Measurements from ENCODE around the gene SRGAP3.
"Not testable (repeated sequence)": the region's sequence is repeated elsewhere in the genome, so short reads cannot be mapped to it uniquely, and the experiment has no call there.

The SRGAP3 gene

GRCh38 chr3:9109568-9109914, 139.9 kb downstream of the SRGAP3 start:
- DNase-seq = no peak

DNA sequence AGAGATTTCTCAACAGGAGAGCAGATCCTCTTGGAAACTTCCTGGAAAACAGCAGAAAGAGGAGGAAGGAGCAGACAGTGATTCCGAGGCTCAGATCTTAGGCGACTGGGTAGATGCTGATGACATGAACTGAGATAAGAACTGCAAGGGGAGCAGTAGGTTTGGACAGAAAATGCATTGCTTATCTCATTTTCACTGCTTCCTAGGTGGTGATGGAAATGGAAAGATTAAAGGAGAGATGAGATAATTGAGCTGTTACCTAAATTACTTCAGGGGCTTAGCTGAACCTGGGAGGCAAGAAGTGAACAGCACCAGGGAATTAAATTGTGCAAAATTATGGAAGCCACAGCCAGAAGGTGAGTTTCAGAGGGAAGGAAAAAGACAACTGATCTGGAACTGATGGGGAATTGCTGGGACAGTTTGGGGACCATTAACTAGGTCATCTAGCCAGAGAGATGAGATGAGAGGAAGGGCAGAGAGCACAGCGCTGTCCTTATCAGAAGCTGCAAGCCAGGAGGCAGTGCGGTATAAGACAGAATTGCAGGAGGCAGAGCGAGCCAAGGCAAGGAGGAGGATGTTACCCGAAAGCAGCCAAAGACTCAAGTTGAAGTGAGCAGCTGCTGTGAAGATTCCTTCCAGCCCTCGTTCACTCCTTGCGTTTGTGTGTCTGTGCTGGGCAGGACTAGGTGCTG, 140.4 kb downstream of the SRGAP3 start:
- no peak for DNase-seq

DNA sequence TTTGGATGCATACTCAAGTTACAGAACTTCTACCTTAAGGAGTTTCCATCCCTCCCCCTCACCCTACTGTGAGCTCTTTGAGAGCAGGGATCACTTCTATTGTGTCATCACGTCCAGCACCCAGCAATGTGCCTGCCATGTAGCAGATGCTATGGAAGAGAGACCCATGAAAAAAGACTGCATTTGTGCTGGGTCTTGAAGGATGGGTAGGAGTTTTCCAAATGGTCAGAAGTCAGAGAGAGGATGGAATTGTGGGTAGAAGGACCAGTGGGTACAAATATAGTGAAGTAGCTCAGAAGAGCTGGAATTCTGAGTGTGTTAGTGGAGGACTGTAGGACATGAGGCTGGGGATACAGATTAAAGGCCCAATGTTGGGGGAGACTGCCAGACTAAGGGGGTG, 141.7 kb downstream of the SRGAP3 start:
- DNase-seq = no peak

DNA sequence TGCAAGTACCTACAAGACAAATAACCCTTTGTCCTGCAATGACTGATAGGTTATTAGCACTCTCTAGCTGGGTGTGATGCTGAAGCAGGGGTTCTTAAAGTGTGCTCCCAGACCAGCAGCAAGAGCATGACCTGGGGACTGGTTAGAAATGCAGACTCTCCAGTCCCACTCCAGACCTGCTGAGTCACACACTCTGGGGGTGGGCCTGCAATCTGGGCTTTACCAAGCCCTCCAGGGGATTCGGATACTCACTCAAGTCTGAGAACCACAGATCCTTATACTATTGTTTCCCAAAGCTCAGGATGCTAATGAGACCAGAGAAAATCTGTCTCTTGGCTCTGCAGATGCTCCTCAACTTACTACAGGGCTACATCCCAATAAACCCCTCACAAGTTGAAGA, 144.0 kb downstream of the SRGAP3 start:
- no peak for DNase-seq

- DNase-seq = no peak
Measured at GRCh38 chr3:9104121-9104520, 145.3 kb downstream of the SRGAP3 start.

DNA sequence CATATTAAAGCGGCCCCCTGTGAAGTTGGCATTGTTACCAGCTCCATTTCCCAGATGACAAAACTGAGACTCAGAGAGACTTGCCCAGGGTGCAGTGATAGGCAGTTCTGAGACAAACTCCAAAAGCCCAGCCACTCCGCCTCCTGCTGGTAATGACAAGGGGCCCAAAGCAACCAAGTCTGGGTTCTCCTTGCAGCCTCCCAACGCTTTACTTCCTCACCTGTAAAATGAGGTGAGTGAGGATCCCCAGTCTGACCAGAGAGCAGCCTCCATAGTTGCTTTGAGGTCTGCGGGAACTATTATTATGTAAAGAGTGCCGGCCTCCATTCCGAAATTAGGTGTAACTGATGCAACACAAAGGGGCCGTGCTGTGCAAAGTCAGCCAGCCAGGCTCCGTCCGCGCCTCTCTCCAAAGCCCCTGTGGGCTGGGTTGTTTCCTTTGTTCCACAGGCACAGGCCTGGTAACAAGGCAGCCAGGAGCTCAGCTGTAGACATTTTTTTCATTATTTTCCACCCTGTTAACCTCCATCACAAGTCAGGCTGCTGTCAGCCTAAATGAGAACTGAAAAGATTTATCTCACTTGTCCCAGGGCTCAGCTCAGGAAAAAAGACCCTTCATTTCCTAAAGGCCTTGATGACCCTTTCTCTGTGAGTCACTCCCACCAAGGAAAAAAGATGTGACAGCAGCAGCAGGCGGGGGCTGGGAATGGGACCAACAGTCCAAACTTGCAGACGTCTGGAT, 147.0 kb downstream of the SRGAP3 start:
- no peak for DNase-seq

DNA sequence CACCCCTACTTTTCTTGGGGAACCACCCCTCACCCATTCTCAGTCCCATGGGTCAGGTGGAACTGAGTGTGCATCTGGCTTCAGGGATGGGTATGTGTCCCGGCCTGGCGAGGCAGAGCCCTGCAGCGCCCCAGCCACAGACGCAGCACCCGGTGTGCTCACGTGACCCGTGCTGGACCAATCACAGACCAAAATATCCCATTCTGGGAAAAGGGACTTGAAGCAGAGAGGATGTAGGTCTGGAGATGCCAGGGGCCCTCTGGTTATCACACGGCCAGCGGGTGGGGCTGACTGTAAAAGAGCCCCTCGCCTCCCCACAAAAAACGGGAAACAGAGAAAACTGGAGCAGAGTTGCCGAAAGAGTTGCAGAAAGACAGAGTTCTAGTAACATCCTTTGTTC, 148.2 kb downstream of the SRGAP3 start:
- DNase-seq = no peak

DNA sequence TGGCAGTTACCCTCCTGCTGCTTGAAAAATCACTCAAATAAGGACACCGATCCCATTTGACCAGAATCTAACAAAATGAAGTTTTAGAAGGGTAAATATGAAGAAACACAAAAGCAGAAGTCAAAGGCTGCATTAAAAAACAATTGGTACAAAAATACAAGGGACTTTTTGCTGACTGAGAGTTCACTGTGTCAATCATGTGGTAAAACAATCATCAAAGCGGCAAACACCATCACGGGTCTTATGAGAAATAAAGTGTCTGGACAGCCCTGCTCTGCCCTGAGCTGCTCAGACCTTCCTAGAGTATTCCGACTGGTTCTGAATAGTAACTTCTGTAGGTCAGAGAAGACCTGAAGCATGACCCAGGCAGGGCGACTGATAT, 148.9 kb downstream of the SRGAP3 start:
- no peak for DNase-seq

DNA sequence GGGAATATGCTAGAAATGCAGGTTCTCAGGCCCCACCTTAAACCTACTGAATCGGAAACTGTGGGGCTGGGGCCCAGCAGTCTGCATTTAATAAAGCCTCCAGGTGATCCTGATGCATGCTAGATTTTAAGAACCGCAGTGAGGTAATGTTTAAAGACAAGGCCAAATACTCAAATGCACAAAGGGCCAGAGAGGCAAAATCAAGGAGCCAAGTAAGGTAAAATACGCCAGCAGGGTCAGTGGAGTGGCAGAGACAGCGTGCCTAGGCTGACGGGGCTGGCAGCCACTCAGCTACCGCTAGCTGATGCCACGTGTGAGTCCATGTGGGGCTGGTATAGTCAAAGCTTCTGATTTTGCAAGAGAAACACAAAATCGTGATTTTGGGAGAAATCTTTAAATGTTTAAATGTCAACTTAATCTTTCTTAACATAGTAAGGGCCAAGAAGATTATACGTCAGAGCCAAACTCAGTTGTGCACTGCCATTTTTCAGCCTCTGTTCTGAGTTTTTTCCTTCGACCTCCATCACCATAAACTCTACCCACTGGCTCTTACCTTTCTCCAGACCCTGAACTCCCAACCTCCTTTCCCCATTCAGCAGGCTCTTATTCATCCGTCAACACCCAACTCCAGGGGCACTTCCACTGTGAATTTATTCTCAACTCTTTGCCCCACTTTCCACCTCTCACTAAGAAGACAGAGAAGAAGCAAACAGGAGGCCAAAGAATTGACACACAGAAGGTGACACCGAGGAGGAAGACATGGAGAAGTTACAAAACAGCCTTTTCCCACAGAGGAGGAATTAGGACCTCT, 149.5 kb downstream of the SRGAP3 start:
- no peak for DNase-seq

GRCh38 chr3:9098716-9099675, 150.4 kb downstream of the SRGAP3 start:
- peak; percentile 17 for DNase-seq

DNA sequence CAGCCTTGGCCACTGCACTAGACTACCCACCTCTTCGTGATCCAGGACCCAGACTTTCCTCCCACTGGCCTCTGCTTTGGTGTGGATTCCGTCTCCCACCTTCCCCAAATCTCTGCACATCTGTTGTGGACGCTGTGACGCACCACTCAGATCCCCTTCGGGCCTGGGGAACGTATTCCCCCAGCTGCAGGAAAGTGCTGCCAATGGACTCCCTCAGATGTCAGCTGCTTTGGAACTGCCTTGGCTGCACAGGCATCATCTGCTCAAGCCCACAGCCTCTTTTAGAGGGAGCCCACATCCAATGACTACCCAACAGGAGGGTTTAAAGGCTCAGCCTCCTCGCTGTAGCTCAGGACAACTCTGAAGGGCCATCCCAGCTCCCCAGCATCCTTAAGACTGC, 152.0 kb downstream of the SRGAP3 start:
- no peak for DNase-seq

DNA sequence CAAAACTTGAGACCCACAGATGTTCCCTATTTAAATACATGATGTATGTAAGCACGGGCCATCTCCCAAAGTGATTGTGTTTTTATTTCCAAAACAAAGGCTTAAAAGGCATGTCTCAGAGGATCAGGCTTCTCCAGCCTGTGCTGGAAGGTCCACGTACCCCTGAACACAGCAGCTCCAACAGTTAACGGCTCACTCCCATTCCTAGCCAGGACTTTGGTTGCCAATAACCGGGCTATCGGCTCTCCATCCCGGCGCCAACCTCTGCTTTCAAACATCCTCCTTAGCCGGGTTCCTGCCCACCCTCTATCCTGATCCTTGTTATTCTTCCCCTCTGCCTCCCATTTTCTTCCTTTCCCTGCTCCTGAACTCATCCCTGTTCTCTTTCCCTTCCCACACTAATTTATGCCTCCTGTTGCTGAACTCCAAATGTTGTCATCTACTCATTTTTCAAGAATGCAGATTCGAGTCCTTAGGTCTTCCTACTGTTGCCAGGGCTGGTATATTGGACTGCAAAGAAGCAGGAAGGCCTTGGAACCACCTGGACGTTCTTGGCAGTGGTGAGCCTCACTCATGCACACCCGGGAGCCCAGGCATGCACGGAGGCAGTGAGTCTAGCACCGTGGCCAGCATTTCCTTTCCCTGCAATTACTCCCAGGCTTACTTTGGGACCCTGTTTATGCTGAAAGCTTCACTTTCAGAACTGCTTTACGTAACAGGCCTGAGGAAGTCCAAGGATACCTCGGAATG, 157.8 kb downstream of the SRGAP3 start:
- DNase-seq = no peak

DNA sequence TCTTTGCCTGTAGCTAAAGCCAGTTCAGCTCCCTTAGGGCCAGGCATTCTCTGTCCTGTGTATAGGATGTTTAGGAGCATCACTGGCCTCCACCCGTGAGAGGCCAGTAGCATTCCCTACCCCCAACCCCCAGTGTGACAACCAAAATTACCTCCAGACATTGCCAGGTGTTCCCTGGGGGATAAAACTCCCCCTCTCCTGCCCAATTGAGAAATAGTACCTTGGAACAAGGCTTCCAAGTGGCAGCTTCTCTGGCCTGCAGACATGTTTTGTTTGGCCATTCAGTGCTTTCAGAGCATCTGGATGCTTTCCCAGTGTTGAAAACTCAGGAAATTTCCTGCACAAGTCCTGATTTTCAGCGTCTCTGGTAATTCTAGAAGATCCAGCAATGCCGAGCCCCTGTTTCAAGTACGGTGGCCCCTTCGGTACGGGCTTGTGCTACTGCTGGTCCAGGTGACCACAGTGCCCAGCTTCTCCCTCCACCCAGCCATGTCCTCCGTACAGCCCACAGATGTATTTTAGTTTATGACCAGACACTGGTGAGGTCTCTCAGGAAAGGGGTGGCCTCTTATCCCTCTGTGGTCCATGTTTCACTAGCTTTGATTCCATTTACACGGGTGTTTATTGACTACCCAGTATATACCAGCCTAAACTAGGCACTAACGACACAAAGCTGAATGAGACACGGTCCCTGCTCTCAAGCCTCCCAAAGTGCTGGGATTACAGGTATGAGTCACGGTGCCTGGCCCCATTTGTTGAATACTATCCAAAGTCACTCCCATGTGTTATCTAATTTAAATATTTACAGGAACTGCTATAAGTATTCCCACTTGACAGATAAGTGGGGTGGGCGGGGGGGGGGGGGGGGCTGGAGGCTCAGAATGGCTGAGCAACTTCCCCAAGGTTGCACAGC, 160.7 kb downstream of the SRGAP3 start:
- DNase-seq = no peak

GRCh38 chr3:9087831-9088413, 161.5 kb downstream of the SRGAP3 start:
- no peak for DNase-seq

GRCh38 chr3:9085428-9085827, 164.0 kb downstream of the SRGAP3 start:
- DNase-seq = not testable (repeated sequence)

DNA sequence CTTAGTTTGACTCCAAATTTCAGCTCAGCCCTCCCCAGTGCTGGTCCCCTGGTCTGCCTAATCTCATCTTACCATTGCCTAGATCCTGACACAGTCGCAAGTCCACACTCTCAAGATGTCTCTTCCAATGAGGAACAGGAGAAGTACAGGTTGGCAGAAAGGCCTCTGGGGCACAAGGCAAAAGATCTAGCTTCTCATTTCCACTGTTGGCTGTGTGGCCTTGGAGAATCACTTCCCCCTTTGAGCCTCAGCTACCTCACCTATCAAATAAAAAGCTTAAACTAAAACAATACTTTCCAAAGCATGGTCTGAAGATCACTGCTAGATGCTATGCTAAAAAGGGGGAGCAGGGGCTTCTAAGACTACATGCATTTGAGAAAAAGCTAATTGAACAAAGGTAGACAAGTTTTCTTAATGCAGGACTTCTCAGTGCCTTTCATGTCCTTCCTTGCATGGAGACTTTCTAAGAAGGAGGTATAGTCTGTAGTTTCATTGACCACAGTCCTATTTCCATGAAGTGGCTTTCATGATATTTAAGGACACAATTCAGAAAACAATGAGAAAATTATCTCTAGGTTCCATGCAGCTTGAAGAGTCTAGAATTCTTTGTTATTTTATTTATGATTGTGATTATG, 168.1 kb downstream of the SRGAP3 start:
- no peak for DNase-seq

- no peak for DNase-seq
Measured at GRCh38 chr3:9080163-9080562, 169.3 kb downstream of the SRGAP3 start.

- no peak for DNase-seq
Measured at GRCh38 chr3:9079676-9080075, 169.8 kb downstream of the SRGAP3 start.

DNA sequence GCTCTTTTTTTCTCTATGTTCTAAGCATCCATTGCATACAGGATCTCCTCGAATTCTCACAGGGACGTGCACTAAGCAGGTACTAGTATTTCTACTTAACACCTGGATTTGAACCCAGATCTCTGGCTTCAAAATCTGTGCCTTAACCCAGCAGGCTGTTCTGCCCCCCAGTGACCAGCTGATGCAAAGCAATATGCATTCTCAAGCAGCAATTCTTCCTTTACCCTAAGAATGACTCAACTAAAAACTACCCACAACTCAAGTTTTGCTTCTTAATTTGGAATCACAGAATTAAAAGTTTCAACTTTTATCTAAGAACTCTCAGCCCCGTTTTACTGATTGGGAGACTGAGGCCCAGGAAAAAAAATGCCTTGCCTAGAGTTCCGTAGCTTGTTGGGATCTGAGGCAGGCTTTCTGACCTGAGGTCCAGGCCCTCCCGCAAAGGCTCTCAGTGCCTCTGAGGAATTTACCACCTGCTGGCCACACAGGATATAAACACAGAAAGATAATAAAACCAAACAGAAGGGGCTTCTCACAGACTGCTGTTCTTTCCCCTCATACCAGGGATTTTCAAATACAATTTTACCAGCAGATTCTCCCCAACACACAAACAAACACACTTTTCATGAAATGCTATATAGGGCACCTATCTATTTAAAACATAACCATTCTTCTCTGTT, 170.7 kb downstream of the SRGAP3 start:
- DNase-seq = peak; percentile 16
